ENCODE measurements around the gene EEF1G. TPM values are rescaled to one million over a fixed set of nuclear protein-coding genes. Genes with fewer than 3 reads are reported as not detected.

EEF1G gene
- total RNA-seq, 2 donors from 2014 or later = 898 to 1,016 TPM

- Mint-ChIP-seq H3K4me3 (peak overlapping the region; percentile 98), H3K36me3 (no peaks in the 10 kb centered on the region), H3K4me1 (ENCODE audit: low read depth in 2 of 2) (peaks cover 42 to 44% of the 10 kb centered on the region in 2 donors), H3K9me3 (no peaks in the 10 kb centered on the region), H3K27ac (peak overlapping the region; percentile 93 to 97), H3K27me3 (no peaks in the 10 kb centered on the region)
- ATAC-seq (no peak), DNase-seq (ENCODE audit: low spot score) (no peak)
Measured at GRCh38 chr11:62610814-62611704, 37.4 kb upstream of the EEF1G start.

GRCh38 chr11:62610403-62610802 is 36.7 kb upstream of the EEF1G start:
- H3K27me3 Mint-ChIP-seq = no peaks in the 10 kb centered on the region
- peaks cover 42 to 44% of the 10 kb centered on the region in 2 donors for H3K4me1 Mint-ChIP-seq (ENCODE audit: low read depth in 2 of 2)
- peak overlapping the region; percentile 93 to 97 for H3K27ac Mint-ChIP-seq

GRCh38 chr11:62608776-62609175 is 35.1 kb upstream of the EEF1G start:
- no peaks in the 10 kb centered on the region for H3K9me3 Mint-ChIP-seq

More at GRCh38 chr11:62610403-62610802, 36.7 kb upstream of the EEF1G start:
- Mint-ChIP-seq H3K4me3 (peak overlapping the region; percentile 78), H3K36me3 (no peaks in the 10 kb centered on the region), H3K9me3 (no peaks in the 10 kb centered on the region)
- ATAC-seq (no peak), DNase-seq (ENCODE audit: low spot score) (no peak)

GRCh38 chr11:62607714-62608113 is 34.0 kb upstream of the EEF1G start:
- Mint-ChIP-seq H3K36me3 (peaks cover 11% of the 10 kb centered on the region), H3K27ac (peak overlapping the region; percentile 50 to 58), H3K27me3 (no peaks in the 10 kb centered on the region), H3K9me3 (no peaks in the 10 kb centered on the region), H3K4me1 (ENCODE audit: low read depth in 2 of 2) (peaks cover 45% of the 10 kb centered on the region in 2 donors), H3K4me3 (no peak overlapping the region)
- DNase-seq (ENCODE audit: low spot score) (no peak), ATAC-seq (no peak)

More at GRCh38 chr11:62608776-62609175, 35.1 kb upstream of the EEF1G start:
- H3K27me3 Mint-ChIP-seq = no peaks in the 10 kb centered on the region
- H3K27ac Mint-ChIP-seq = peak overlapping the region; percentile 38 to 47
- H3K36me3 Mint-ChIP-seq = peaks cover 5% of the 10 kb centered on the region
- peaks cover 38 to 41% of the 10 kb centered on the region in 2 donors for H3K4me1 Mint-ChIP-seq (ENCODE audit: low read depth in 2 of 2)
- no peak for ATAC-seq
- H3K4me3 Mint-ChIP-seq = peak overlapping the region; percentile 25
- no peak for DNase-seq (ENCODE audit: low spot score)

- peaks cover 39 to 45% of the 10 kb centered on the region in 2 donors for H3K4me1 Mint-ChIP-seq (ENCODE audit: low read depth in 2 of 2)
- no peak overlapping the region for H3K4me3 Mint-ChIP-seq
- no peak overlapping the region for H3K27ac Mint-ChIP-seq
- no peaks in the 10 kb centered on the region for H3K9me3 Mint-ChIP-seq
- no peak for ATAC-seq
- H3K27me3 Mint-ChIP-seq = no peaks in the 10 kb centered on the region
- peaks cover 11% of the 10 kb centered on the region for H3K36me3 Mint-ChIP-seq
- DNase-seq (ENCODE audit: low spot score) = no peak
Measured at GRCh38 chr11:62605902-62606301, 32.2 kb upstream of the EEF1G start.

GRCh38 chr11:62605467-62605866 is 31.8 kb upstream of the EEF1G start:
- H3K36me3 Mint-ChIP-seq = peaks cover 13% of the 10 kb centered on the region
- no peak overlapping the region for H3K27ac Mint-ChIP-seq
- peaks cover 40 to 42% of the 10 kb centered on the region in 2 donors for H3K4me1 Mint-ChIP-seq (ENCODE audit: low read depth in 2 of 2)
- no peak for ATAC-seq
- H3K27me3 Mint-ChIP-seq = no peaks in the 10 kb centered on the region
- no peak overlapping the region for H3K4me3 Mint-ChIP-seq
- H3K9me3 Mint-ChIP-seq = no peaks in the 10 kb centered on the region
- DNase-seq (ENCODE audit: low spot score) = no peak

- DNase-seq (ENCODE audit: low spot score) = no peak
- Mint-ChIP-seq H3K9me3 (no peaks in the 10 kb centered on the region), H3K27ac (no peak overlapping the region), H3K4me1 (ENCODE audit: low read depth in 2 of 2) (peaks cover 43% of the 10 kb centered on the region in 2 donors), H3K4me3 (no peak overlapping the region), H3K36me3 (peaks cover 22% of the 10 kb centered on the region), H3K27me3 (no peaks in the 10 kb centered on the region)
- ATAC-seq = no peak
Measured at GRCh38 chr11:62604460-62605120, 30.9 kb upstream of the EEF1G start.

- H3K9me3 Mint-ChIP-seq = no peaks in the 10 kb centered on the region
- H3K4me3 Mint-ChIP-seq = peak overlapping the region; percentile 56
- H3K27me3 Mint-ChIP-seq = no peaks in the 10 kb centered on the region
- H3K36me3 Mint-ChIP-seq = peaks cover 29% of the 10 kb centered on the region
- H3K4me1 Mint-ChIP-seq (ENCODE audit: low read depth in 2 of 2) = peaks cover 46 to 48% of the 10 kb centered on the region in 2 donors
- no peak for DNase-seq (ENCODE audit: low spot score)
- no peak for ATAC-seq
- peak overlapping the region; percentile 65 to 68 for H3K27ac Mint-ChIP-seq
Measured at GRCh38 chr11:62603776-62604299, 30.1 kb upstream of the EEF1G start.

GRCh38 chr11:62603072-62603408 is 29.3 kb upstream of the EEF1G start:
- no peak for ATAC-seq
- Mint-ChIP-seq H3K36me3 (peaks cover 36% of the 10 kb centered on the region), H3K27ac (peak overlapping the region; percentile 65 to 68), H3K4me3 (peak overlapping the region; percentile 56), H3K4me1 (ENCODE audit: low read depth in 2 of 2) (peaks cover 50 to 51% of the 10 kb centered on the region in 2 donors), H3K9me3 (no peaks in the 10 kb centered on the region), H3K27me3 (no peaks in the 10 kb centered on the region)
- DNase-seq (ENCODE audit: low spot score) = no peak

- DNase-seq (ENCODE audit: low spot score) (no peak), ATAC-seq (peak; percentile 0 to 8)
- Mint-ChIP-seq H3K27me3 (no peaks in the 10 kb centered on the region), H3K9me3 (no peaks in the 10 kb centered on the region), H3K4me1 (ENCODE audit: low read depth in 2 of 2) (peaks cover 51 to 52% of the 10 kb centered on the region in 2 donors), H3K27ac (peak overlapping the region; percentile 89 to 90), H3K36me3 (peaks cover 42% of the 10 kb centered on the region), H3K4me3 (peak overlapping the region; percentile 91)
Measured at GRCh38 chr11:62602141-62603071, 28.7 kb upstream of the EEF1G start.

- no peaks in the 10 kb centered on the region for H3K27me3 Mint-ChIP-seq
- peak within 1 kb of the TSS; percentile 91 for H3K4me3 Mint-ChIP-seq
- no peaks in the 10 kb centered on the region for H3K9me3 Mint-ChIP-seq
- ATAC-seq (peak; percentile 89 to 90), DNase-seq (ENCODE audit: low spot score) (peak; percentile 98)
- peaks cover 55 to 56% of the 10 kb centered on the region in 2 donors for H3K4me1 Mint-ChIP-seq (ENCODE audit: low read depth in 2 of 2)
- peaks cover 46% of the 10 kb centered on the region for H3K36me3 Mint-ChIP-seq
- peak within 1 kb of the TSS; percentile 89 to 90 for H3K27ac Mint-ChIP-seq
Measured at GRCh38 chr11:62601372-62602140, 27.9 kb upstream of the EEF1G start, which contains the start of gene MTA2. Gene MTA2 (minus strand): TSS chr11:62601865. CDS start chr11:62601450, 415 bp downstream.

GRCh38 chr11:62601122-62601371 is 27.4 kb upstream of the EEF1G start:
- H3K27ac Mint-ChIP-seq = peak overlapping the region; percentile 89 to 90

More at GRCh38 chr11:62601122-62601371, 27.4 kb upstream of the EEF1G start:
- peak; percentile 68 for DNase-seq (ENCODE audit: low spot score)
- peak overlapping the region; percentile 91 for H3K4me3 Mint-ChIP-seq
- H3K9me3 Mint-ChIP-seq = no peaks in the 10 kb centered on the region
- ATAC-seq = peak; percentile 2 to 28
- no peaks in the 10 kb centered on the region for H3K27me3 Mint-ChIP-seq
- peaks cover 46% of the 10 kb centered on the region for H3K36me3 Mint-ChIP-seq
- peaks cover 53 to 56% of the 10 kb centered on the region in 2 donors for H3K4me1 Mint-ChIP-seq (ENCODE audit: low read depth in 2 of 2)
